Measurements from ENCODE around the gene DCUN1D1. TPM values are rescaled to one million over a fixed set of nuclear protein-coding genes. Genes with fewer than 3 reads are reported as not detected.

The DCUN1D1 gene
- total and polyA plus RNA-seq, 2 of the 13 experiments (the other 11 are each of a cell fraction or from before 2014, with no cell fraction given) = 10.5 to 39.7 TPM

DNA sequence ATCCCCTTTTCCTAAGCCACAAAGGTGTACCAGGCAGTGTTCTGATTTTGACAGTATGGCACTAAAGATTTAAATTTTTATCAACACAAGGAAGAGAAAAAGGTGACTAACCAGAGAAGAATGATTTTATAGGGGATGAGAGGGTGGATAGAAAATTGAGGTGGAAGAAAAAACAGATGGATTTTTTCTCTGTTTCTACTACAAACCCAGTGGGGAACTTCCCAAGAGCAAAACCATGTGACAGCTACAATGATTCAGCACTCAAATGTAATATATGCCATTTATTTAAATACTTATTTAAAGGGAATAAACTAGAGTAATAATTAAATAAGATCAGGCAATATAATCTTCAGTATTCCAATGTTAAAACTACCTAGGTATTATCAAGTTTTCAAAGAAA lies 11.1 kb downstream of the DCUN1D1 start:
- FAIRE-seq (no peak), DNase-seq (ENCODE audit: low spot score) (no peak), ATAC-seq (no peak)
- Histone ChIP-seq H3K27ac (ENCODE audit: extremely low read length, insufficient read depth, low read length) (no peak overlapping the region), H3K4me3 (replicated peaks in 1 of 3; ENCODE audit: insufficient read depth in 1 of 3, low read depth in 2 of 3, low read length in 3 of 3) (no peak overlapping the region), H3K36me3 (replicated peaks in 1 of 2; ENCODE audit: control insufficient read depth in 1 of 2, insufficient read depth in 2 of 2, low read length in 2 of 2) (no peaks in the 10 kb centered on the region), H3K79me2 (ENCODE audit: insufficient read depth, low read length) (peaks cover 57% of the 10 kb centered on the region), H3K9ac (ENCODE audit: insufficient read depth, low read depth, low read length) (no peak overlapping the region), H3K4me1 (ENCODE audit: insufficient read depth, low read length) (peaks cover 41% of the 10 kb centered on the region), H2AFZ (ENCODE audit: low read length) (no peak overlapping the region), H3K9me3 (ENCODE audit: low read length) (no peaks in the 10 kb centered on the region), H3K4me2 (ENCODE audit: low read depth, low read length) (no peak overlapping the region), H3K27me3 (ENCODE audit: control insufficient read depth in 1 of 2, insufficient read depth in 2 of 2, low read length in 2 of 2) (0 out of 5 replicates have a peak, but pooled peaks cover 0 to 1% of the 10 kb centered on the region in 2 experiments), H4K20me1 (ENCODE audit: insufficient read depth, low read length) (no peaks in the 10 kb centered on the region; the same call in 1 of the 2 replicates)
- TF ChIP-seq ZNF629 (CRISPR knock-in tag; conservative IDR thresholded peaks at IDR 0.05) (no peak), ZC3H4 (CRISPR knock-in tag; IDR thresholded peaks at IDR 0.05; ENCODE audit: borderline replicate concordance) (no peak), ZBTB2 (CRISPR knock-in tag; IDR thresholded peaks at IDR 0.05; ENCODE audit: low read depth) (no peak), ZFP1 (CRISPR knock-in tag; IDR thresholded peaks at IDR 0.05) (no peak), MEF2D (CRISPR knock-in tag; IDR thresholded peaks at IDR 0.05) (no peak), ZNF225 (CRISPR knock-in tag; IDR thresholded peaks at IDR 0.05) (no peak), ZNF792 (CRISPR knock-in tag; IDR thresholded peaks at IDR 0.05) (no peak), ZMAT3 (CRISPR knock-in tag; conservative IDR thresholded peaks at IDR 0.05) (no peak)
- TF ChIP-seq, protein P1, sequence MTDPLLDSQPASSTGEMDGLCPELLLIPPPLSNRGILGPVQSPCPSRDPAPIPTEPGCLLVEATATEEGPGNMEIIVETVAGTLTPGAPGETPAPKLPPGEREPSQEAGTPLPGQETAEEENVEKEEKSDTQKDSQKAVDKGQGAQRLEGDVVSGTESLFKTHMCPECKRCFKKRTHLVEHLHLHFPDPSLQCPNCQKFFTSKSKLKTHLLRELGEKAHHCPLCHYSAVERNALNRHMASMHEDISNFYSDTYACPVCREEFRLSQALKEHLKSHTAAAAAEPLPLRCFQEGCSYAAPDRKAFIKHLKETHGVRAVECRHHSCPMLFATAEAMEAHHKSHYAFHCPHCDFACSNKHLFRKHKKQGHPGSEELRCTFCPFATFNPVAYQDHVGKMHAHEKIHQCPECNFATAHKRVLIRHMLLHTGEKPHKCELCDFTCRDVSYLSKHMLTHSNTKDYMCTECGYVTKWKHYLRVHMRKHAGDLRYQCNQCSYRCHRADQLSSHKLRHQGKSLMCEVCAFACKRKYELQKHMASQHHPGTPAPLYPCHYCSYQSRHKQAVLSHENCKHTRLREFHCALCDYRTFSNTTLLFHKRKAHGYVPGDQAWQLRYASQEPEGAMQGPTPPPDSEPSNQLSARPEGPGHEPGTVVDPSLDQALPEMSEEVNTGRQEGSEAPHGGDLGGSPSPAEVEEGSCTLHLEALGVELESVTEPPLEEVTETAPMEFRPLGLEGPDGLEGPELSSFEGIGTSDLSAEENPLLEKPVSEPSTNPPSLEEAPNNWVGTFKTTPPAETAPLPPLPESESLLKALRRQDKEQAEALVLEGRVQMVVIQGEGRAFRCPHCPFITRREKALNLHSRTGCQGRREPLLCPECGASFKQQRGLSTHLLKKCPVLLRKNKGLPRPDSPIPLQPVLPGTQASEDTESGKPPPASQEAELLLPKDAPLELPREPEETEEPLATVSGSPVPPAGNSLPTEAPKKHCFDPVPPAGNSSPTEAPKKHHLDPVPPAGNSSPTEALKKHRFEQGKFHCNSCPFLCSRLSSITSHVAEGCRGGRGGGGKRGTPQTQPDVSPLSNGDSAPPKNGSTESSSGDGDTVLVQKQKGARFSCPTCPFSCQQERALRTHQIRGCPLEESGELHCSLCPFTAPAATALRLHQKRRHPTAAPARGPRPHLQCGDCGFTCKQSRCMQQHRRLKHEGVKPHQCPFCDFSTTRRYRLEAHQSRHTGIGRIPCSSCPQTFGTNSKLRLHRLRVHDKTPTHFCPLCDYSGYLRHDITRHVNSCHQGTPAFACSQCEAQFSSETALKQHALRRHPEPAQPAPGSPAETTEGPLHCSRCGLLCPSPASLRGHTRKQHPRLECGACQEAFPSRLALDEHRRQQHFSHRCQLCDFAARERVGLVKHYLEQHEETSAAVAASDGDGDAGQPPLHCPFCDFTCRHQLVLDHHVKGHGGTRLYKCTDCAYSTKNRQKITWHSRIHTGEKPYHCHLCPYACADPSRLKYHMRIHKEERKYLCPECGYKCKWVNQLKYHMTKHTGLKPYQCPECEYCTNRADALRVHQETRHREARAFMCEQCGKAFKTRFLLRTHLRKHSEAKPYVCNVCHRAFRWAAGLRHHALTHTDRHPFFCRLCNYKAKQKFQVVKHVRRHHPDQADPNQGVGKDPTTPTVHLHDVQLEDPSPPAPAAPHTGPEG (CRISPR knock-in tag; IDR thresholded peaks at IDR 0.05) = no peak
- intact Hi-C loops (cut with micrococcal nuclease; ENCODE audit: unreplicated experiment) (no loop called here), in situ Hi-C loops (cut with HindIII; ENCODE audit: extremely low pct_ligation_motif_present, low pct_unique_long_range_greater_than_20kb) (no loop called here)
- no TSS peak for BruUV-seq (replicated peaks)
- CTCF ChIA-PET (ENCODE audit: low intra/inter-chr PET ratio, low total read pairs) = no interaction called here
- POLR2A ChIA-PET = interaction anchor here (3.0 kb wide), 1 partner anchor 10 kb away, joined by 10 read pairs; no protein-coding TSS in a partner anchor
